Raji (cell line): ENCODE measurements around the gene DHRS7B.

Experiments used
- POLR2A ChIP-seq: IDR thresholded peaks from 2 replicates; pipeline ENCODE4 v1.6.1; 2011; ENCODE audit warnings: low read depth, low read length, control low read depth; ENCODE audit not compliant: insufficient read depth

DHRS7B gene

DNA sequence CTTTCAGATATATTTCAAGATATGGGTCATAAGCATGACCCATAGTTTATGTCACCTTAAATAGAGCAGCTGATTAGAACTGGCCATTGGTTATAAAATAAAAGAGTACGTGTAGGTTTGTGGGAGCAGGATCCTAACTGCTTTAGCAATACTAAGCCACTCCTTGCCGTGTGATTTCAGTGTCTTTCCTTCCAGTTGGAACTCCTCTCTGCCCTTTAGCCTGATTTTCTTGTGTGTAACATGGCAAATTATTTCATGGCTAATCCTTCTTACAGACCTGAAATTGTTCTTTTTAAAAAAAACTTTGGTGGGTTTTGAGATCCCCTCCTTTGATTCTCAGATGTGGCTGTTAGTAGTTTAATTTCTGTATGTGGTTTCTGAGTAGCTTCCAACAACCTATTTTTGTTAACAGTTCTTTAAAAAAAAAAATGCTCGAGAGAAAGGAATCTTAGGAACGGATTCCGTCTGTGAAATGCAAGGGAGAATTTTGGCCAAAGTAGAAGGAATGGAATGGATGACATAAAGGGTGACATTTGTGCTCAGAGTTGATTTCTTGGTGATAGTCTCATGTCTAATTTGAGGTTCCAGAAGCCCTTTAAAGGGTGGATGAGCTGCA is 39.9 kb downstream of the DHRS7B start:
- TF ChIP-seq POLR2A = no peak

DNA sequence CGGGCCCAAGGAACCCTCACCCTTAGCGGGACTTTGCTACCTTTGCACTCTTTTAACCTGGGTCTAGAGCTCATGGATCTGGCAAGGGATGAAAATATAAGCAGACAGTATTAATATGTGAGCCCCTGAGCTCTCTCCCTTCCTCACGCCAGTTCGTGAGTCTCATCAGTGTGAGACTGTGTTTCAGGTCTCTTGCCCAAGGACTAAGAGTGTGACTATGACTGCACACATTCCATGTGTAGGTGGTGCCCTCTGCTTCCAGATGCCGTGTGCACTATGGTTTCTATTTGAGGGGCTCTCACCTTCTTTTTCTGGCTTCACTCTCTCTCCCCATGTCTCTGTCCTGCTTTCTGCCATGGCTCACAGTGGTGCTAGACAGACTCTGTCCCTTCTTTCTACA is 40.5 kb downstream of the DHRS7B start:
- TF ChIP-seq POLR2A = no peak

- TF ChIP-seq POLR2A = no peak
Measured at GRCh38 chr17:21168555-21168865, 41.7 kb downstream of the DHRS7B start.

DNA sequence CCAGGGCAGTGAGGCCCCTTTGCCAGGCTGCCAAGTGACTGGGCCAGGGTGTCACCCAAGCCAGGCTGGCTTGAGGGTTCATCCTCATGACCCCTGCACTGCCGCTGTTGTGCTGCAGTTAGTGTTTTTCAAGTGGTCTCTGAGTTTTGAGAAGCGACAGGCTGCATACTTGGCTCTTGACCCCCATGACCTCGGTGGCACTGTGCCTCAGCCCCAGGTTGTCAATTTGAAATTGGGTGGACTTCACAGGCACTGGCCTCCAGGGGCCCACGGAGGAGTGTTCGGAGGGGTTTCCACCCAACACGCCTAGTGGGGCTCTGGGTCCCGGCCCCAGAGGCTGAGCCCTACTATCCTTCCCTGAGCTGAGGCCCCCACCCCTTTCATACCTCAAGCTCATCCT is 42.7 kb downstream of the DHRS7B start:
- no peak for TF ChIP-seq POLR2A

GRCh38 chr17:21170809-21171208 is 44.0 kb downstream of the DHRS7B start:
- no peak for TF ChIP-seq POLR2A

DNA sequence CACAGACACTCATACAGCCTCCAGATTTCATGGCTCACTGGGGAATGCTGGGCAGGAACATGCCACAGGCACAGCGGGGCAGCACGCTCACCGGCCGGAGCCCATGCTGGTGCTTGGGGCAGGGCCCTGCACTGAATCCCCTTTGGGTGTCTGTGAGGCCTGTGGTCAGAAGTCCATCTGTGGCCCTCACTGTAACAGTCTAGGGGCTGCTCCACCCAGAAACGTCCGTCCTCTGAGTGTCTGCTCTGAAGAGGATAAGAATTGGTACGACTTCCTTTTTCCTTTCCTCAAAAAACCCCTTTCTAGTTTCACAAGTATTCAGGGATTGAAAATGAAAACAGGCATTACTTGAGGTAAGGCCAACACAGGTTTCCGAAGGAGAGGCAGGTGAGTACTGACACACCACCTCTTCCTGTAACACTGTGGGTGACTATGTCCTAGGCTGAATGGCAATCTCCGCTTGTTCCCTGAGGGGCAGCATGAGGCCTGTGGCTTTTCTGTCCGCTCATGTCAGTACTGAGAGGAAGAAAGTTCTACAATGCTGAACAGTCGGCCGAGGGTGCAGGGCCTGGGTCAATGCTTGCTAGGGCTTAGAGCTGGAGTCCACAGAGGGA is 44.7 kb downstream of the DHRS7B start:
- no peak for TF ChIP-seq POLR2A

DNA sequence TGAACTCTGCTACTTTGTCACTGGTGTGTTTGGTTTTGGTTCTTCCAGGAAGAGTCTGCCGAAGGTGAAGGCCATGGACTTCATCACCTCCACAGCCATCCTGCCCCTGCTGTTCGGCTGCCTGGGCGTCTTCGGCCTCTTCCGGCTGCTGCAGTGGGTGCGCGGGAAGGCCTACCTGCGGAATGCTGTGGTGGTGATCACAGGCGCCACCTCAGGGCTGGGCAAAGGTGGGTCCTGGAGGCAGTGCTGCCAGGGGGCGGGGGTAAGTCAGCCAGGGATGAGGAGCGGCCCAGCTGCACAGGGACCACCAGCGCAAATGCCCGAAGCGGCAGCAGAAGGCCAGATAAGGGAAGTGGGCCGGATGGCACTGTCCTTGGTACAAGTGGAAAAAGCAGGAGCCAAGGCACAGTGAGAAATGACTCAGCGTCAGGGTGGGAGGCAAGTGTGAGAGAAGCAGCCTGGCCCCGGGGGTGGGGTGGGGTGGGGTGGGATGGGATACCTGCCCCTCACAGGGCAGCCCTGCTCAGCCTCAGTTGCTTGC is 45.3 kb downstream of the DHRS7B start:
- no peak for TF ChIP-seq POLR2A

- TF ChIP-seq POLR2A = no peak
Measured at GRCh38 chr17:21172846-21173245, 46.1 kb downstream of the DHRS7B start.

GRCh38 chr17:21173543-21173942 is 46.8 kb downstream of the DHRS7B start:
- no peak for TF ChIP-seq POLR2A

GRCh38 chr17:21174186-21174585 is 47.4 kb downstream of the DHRS7B start:
- TF ChIP-seq POLR2A = no peak

GRCh38 chr17:21174713-21175112 is 47.9 kb downstream of the DHRS7B start:
- TF ChIP-seq POLR2A = no peak

DNA sequence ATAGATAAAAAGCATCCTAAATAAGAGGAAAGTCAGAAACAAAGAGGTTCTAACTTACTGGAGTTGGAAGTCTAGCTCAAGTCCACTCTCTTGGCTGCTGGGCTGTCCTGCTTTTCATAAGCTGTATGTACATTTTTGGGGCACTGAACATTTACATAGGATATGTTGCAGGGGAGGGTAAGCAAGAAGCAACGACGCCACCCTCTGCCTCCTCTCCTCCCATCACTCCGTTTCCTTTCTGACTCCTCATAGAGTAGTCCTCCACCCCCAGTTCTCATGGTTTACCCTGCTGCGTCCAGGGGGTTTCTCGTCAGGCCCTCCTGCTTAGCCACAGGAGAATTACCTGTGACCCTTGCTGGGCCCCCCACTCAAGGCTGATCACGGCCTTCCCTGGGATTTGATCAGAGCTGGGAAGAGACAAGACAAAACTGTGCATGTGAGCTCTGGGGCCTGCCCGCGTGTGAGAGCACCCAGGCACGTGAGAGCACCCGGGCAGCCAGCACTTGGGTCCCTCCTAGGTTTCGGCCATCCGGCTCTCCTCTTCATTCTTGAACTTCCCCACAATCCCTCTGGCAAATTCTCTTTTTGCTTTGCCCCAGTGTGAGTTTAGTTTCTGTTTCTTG is 50.1 kb downstream of the DHRS7B start:
- TF ChIP-seq POLR2A = no peak

DNA sequence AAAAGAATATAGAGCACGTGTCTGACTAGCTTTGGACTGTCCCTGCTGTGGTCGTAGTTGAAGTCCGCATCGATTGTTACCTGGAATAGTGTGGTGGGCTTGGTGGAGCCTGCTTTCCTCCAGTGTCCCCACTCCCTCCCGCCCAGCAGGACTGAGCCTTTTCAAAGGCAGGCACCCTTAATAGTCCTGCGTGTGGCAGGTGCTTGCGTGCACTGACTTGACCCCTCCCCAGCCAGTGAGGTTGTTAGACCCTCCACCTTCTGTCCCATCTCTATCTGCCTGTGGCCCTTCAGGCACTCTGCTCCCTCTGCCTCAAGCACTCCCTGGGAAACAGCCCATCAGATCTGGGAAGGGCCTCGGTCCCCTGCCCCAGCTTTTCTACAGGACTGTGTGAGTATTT is 50.6 kb downstream of the DHRS7B start:
- no peak for TF ChIP-seq POLR2A

DNA sequence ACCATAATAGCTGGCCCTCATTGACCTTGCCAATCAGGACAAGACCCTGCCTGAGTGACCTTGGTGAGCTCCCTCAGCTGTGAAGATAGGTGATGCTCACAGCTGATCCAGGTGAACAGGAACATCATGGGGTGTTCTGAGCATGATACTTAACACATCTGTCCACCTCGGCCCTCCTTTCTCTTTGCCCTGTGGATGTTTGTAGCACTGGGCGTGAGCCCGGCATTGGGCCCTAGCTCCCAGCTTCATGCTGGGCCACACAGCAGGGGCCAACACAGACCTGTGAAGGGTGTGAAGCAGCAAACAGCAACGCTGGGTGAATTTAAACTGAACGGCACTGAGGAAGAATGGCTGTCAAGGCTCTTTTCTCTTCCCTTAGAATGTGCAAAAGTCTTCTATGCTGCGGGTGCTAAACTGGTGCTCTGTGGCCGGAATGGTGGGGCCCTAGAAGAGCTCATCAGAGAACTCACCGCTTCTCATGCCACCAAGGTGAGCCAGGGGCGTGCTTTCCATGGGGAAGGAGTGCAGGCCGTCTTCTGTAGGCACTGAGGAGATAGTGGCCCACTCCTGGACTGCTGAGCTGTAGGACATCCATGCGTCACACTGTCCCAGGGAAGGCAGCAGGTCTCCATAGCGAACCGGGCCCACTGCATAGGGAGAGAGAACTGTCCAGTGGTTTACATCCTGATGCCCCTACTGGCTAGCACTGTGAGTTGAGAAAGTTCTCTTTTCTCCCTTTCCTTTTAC is 51.3 kb downstream of the DHRS7B start:
- TF ChIP-seq POLR2A = no peak

- no peak for TF ChIP-seq POLR2A
Measured at GRCh38 chr17:21183468-21183867, 56.7 kb downstream of the DHRS7B start.

- TF ChIP-seq POLR2A = no peak
Measured at GRCh38 chr17:21184570-21184969, 57.8 kb downstream of the DHRS7B start.
